Stimulated activated CD4-positive, alpha-beta T cell treated with anti-CD3 and anti-CD28 coated beads, TNF-alpha, amount 100 ng/mL, for 24 hours (primary cell): ENCODE measurements around the gene BTNL2.
"Not testable (repeated sequence)": the region's sequence is repeated elsewhere in the genome, so short reads cannot be mapped to it uniquely, and the experiment has no call there.

Experiments
- DNase-seq, 3 experiments: peaks; one replicate each; pipeline ENCODE4 v3.0.0-alpha.2; 2020; ENCODE audit warnings: low read depth in 3 of 3

The BTNL2 gene, protein sequence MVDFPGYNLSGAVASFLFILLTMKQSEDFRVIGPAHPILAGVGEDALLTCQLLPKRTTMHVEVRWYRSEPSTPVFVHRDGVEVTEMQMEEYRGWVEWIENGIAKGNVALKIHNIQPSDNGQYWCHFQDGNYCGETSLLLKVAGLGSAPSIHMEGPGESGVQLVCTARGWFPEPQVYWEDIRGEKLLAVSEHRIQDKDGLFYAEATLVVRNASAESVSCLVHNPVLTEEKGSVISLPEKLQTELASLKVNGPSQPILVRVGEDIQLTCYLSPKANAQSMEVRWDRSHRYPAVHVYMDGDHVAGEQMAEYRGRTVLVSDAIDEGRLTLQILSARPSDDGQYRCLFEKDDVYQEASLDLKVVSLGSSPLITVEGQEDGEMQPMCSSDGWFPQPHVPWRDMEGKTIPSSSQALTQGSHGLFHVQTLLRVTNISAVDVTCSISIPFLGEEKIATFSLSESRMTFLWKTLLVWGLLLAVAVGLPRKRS

DNA sequence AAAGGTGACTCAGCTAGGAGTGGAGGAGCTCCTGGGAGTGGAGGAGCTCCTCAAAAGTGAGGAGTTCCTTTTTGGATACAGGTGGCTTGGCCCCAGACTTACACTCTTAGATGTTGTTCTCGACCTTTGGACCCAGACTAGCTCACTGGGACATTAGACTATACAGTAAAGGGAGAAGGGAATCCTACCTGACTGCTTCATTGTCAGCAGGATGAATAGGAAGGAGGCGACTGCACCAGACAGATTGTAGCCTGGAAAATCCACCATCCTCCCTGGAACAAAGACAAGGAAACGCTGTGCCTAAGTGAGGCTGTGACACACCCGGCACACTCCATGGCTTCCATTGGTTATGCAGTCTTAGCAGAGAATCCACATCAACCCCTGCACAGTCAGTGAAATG is at the start of gene BTNL2:
Gene BTNL2 (minus strand): TSS at position 325 of the 400 bp plus-strand sequence. CDS start 58 bp downstream, at position 267.
- no peak for DNase-seq

DNA sequence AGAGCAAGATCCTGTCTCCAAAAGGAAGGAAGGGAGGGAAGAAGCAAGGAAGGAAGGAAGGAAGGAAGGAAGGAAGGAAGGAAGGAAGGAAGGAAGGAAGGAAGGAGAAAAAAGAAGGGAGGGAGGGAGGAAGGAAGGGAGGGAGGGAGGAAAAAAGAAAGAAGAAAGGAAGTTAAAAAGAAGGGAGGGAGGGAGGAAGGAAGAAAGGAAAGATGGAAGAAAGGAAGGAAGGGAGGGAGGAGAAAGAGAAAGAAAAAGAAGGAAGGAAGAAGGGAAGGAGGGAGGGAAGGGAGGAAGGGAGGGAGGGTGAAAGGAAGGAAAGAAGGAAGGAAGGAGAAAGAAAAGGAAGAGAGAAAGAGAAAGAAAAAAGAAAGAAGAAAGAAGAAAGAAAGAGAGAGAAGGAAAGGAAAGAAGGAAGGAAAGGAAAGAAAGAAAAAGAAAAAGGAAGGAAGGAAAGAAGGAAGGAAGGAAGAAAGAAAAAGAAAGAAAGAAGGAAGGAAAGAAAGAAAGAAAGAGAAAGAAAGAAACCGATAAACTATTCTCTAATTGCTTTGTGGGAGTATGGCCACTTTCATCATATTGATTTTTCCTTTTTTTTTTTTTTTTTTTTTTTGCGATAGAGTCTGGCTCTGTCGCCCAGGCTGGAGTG is 42.2 kb upstream of the BTNL2 start:
- DNase-seq: no peak

DNA sequence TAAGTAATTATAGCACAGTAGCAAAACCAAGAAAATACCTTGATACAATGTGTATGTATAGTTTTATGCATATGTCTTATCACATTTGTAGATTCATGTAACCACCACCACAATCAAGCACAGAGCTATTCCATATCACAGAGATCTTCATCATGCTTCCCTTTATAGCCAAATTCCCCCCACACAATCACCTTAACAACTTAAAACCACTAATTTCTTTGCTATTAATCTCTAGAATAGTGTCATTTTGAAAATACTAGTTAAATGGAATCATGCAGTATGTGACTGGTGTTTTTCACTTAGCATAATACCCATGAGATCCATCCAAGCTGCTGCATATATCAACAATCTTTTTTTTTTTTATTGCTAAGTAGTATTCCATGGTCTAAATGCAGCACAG is 41.0 kb upstream of the BTNL2 start:
- no peak for DNase-seq

DNA sequence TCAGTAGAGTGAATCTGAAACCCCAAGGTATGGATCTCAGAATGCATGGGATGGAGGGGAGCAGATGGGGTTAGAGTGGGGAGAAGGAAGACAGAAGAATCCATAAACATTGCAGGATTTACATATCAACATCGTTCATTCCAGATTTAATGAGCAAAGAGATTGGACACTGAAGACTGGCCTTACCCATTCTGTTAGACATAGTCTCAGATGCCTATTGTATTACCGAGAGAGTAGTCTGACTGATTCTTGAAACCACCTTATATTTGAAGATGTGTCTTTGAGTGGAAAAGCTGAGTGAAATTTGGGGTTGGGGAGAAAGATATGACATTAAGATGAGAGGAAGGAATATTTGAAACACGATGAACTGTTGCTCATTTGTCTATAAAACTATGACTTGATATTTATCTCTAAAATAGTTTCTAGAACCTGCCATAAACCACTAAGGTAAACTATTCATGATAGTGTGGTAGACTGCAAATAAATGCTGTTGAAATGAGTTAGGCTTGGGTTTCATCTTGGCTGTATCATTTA is 38.4 kb upstream of the BTNL2 start:
- no peak for DNase-seq

DNA sequence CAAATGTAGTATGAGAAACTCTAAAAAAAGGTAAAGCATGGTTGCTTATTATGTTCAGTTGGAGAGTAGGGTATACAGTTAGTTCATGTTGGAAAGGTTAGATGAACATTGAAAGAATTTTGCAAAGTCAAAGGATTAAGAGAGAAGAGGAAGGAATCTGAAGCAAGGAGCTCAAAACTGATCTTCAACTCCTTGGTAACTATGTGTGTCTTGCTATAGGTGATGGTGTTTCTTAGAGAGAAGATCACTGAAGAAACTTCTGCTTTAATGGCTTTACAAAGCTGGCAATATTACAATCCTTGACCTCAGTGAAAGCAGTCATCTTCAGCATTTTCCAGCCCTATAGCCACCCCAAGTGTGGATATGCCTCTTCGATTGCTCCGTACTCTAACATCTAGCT is 37.5 kb upstream of the BTNL2 start:
- no peak for DNase-seq

GRCh38 chr6:32442977-32443552 is 36.1 kb upstream of the BTNL2 start:
- no peak for DNase-seq

- DNase-seq: no peak
These were observed 35.3 kb upstream of the BTNL2 start for GRCh38 chr6:32442243-32442667.

DNA sequence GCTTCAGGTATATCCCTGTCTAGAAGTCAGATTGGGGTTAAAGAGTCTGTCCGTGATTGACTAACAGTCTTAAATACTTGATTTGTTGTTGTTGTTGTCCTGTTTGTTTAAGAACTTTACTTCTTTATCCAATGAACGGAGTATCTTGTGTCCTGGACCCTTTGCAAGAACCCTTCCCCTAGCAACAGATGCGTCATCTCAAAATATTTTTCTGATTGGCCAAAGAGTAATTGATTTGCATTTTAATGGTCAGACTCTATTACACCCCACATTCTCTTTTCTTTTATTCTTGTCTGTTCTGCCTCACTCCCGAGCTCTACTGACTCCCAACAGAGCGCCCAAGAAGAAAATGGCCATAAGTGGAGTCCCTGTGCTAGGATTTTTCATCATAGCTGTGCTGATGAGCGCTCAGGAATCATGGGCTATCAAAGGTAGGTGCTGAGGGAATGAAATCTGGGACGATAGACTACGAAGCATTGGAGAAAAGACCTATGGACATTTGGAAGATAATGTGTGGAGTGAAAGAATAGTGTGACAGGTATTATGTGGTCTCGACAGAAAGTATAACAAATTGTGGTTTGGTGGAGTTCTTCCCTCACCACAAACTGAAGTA is 32.7 kb upstream of the BTNL2 start, which contains the start of gene HLA-DRA:
Gene HLA-DRA (plus strand): TSS at position 286 of the 613 bp plus-strand sequence. CDS start 64 bp downstream, at position 350.
- DNase-seq: peak in 1 of 3 experiments; percentile 29

GRCh38 chr6:32439139-32439538 is 32.2 kb upstream of the BTNL2 start:
- DNase-seq: no peak

DNA sequence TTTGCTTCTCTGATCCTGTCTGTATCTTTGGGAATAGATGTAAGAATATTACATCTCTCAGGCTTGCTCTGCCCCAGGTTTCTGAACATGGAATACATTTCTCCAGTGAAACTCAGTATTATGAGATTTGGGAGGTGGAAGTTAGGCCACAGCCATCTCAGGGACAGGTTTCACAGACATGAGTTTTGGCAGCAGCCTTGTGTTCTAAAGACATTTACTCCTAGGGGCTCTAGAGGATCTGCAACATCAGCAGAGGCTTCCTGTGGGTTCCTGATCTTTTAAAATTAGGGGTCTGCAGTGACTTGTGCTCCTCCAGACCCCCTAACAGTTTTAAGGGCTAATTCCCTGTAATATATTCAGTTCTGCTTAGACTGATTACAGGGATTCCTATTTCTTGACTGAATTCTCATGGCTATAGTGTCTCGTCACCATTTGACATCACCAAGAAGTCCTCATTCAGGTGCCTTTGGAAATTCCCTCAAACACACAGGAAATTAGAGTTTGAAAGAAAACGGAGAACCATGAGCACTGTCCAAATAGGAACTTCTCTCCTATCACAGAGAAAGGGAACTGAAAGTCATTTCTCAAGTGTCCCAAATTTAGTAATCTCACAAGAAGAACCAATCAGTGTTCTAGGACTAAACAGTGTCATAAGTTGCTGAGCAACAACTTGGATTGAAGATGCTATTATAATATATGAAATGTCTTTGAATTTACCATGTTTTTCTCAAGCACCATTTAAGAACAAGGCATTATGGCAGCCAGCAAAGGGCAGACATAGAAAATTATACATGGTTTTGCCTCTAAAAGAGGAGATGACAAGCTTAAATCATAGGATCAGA is 30.2 kb upstream of the BTNL2 start:
- no peak for DNase-seq

GRCh38 chr6:32436186-32436585 is 29.2 kb upstream of the BTNL2 start:
- DNase-seq: no peak

GRCh38 chr6:32433950-32434349 is 27.0 kb upstream of the BTNL2 start:
- not testable (repeated sequence) for DNase-seq

DNA sequence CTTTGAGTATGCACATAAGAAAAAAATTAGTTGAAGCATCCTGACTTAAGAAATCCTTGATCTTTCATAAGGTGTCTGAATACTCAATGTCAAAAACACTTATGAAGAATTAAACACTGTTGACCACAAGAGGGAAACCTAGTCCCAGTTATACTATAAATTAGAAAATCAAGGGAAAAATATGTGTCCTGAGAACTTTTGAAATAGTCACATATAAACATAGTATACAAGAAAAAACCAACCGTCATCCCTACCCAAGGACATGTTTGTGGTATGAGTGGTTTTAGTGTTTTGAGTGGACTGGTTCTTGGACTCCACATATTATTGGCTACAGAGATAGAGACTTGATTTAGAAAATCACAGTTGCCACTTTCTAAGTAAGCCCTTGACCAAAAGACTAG is 25.1 kb upstream of the BTNL2 start:
- DNase-seq: no peak

DNA sequence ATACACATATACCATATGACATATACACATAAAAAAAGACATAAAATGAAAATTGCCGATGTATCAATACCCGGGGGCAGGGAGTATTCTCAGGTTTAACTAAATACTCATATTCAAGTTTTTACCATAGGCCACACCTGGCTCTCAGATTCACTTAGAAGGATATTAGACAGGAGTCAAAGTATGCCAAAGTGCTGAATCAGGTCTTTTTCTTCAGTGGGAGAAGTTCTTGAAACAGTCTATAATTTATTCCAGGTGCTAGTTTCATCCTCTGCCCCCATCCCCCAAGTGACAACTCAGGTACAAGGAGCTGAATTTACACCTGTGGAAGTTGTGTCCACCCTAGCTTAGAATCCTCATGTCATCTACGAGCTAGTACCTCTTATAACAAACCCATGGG is 24.2 kb upstream of the BTNL2 start:
- DNase-seq: no peak

GRCh38 chr6:32430179-32430578 is 23.2 kb upstream of the BTNL2 start:
- DNase-seq: no peak

DNA sequence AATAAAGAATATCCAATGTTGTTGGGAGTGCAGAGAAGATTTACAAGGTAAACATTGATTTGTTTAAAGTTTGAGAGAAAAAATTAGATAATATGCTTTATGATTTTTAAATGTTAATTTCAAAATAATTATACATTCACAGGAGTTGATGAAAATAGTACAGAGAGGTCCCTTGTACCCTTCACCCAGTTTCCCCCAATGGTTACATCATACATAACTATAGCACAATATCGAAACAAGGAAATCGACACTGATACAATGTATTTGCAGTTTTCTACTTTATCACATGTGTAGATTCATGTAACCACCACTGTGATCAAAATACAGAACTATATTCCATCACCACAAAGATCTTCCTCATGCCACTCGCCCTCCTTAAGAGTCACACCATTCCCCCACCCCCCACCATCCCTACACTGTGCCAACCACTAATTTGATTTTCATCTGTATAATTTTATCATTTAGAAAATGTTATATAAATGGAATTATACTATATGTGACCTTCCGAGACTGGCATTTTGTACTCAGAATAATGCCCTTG is 21.0 kb upstream of the BTNL2 start:
- no peak for DNase-seq

- no peak for DNase-seq
These were observed 20.2 kb upstream of the BTNL2 start for GRCh38 chr6:32427218-32427617.

- no peak for DNase-seq
These were observed 19.4 kb upstream of the BTNL2 start for GRCh38 chr6:32426338-32426737.

DNA sequence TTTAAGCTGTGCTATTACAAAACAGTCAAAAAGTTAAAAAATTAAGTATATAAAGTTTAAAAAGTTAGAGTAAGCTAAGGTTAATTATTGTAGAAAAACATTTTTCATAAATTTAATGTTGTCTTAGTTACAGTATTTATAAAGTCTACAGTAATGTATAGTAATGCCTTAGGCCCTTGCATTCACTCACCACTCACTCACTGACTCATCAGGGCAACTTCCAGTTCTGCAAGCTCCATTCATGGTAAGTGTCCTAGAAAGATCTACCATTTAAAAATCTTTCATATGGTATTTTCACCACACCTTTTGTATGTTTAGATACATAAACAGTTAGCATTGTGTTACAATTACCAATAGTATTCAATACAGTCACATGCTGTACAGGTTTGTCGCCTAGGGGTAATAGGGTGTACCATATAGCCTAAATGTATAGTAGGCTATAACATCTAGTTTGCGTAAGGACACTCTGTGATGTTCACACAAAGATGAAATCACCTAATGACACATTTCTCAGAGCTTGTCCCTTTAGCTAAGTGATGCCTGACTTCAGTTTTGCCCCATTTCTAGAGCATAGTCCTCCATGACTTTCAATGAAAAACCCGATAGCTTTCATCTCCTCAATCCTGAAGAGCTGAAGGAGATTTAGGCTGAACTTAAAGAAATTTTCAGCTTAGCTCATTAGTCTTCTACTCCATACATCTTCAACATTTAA is 17.8 kb upstream of the BTNL2 start:
- no peak for DNase-seq

- no peak for DNase-seq
These were observed 9.1 kb upstream of the BTNL2 start for GRCh38 chr6:32416036-32416435.
